HG02759 (cell line): ENCODE data around the gene PMF1.
"Not testable (repeated sequence)": the region's sequence is repeated elsewhere in the genome, so short reads cannot be mapped to it uniquely, and the experiment has no call there.

Experiments used
- ATAC-seq: cut with Tn5 transposase; IDR thresholded peaks from one replicate; pipeline ENCODE4 v1.9.1; 2021; ENCODE audit warnings: mild to moderate bottlenecking, moderate library complexity; ENCODE audit not compliant: unreplicated experiment

The PMF1 gene

DNA sequence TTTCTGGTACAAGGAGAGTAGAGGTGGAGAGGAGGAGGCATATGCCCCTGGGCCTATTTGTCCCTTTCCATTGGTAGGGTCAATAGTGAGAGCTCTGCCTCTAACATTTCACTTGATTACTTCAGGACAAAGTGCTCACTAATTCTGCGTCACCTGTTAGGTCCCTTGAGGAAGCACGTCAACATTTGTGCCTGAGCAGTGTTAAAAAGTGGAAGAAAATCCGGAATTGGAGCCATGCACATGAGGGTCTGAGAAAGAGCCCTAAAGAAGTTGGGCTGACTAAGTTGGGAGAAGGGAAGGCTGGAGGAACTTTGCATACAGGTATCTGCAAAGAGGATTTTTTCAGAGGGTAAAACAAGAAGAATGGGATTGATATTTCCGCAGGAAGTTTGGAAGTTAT lies 17.0 kb upstream of the PMF1 start:
- ATAC-seq = no peak

DNA sequence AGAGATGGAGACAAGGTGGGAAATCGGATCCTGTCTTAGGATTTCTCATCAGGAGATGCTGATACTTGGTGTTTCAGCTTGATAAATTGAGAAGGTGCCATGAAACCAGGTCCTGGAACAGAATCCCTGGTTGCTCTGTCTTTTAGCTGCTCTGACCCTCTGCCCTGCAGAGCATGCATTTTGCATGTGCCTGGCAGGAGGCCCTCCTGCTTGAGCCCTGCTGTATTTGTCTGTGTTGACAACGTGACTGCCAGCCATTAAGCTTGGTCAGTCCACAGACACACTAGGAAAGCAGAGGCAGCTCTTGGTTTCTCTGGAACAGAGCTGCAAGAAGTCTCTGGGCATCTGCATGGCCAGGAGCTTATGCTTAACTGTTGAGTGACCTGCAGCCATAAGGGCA lies 16.4 kb upstream of the PMF1 start:
- no peak for ATAC-seq

DNA sequence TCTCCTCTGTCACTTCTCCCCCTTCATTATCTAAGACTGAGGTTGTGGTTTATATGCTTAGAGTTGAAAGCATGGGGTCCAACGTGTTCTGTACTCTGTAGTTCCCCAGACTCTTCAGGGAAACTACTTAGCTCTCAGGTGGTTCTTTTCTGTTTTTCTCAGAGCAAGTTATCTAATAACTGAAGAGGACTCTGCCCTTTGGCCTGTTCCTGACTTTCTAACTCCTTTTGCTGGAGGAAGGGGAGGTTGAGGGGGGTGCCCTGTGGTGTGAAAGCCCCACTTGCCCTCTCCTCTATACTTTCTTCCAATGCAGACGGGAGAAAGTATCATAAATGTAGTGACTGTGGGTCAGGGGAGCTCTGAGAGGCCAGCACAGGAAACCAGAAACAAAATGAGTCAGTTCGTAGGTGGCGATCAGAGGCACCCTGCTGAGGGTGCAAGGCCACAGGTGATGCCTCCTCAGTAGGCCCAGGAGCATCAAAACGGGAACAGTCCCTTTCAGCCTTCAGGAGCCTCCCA lies 13.9 kb upstream of the PMF1 start:
- no peak for ATAC-seq

DNA sequence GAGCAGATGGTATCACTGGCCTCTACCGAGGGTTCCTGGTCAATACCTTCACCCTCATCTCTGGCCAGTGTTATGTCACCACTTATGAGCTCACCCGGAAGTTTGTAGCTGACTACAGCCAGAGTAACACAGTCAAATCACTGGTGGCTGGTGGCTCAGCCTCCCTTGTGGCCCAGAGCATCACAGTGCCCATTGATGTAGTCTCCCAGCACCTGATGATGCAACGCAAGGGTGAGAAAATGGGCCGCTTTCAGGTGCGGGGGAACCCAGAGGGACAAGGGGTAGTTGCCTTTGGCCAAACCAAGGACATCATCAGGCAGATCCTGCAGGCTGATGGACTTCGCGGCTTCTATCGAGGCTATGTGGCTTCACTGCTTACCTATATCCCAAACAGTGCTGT lies 12.8 kb upstream of the PMF1 start:
- no peak for ATAC-seq

DNA sequence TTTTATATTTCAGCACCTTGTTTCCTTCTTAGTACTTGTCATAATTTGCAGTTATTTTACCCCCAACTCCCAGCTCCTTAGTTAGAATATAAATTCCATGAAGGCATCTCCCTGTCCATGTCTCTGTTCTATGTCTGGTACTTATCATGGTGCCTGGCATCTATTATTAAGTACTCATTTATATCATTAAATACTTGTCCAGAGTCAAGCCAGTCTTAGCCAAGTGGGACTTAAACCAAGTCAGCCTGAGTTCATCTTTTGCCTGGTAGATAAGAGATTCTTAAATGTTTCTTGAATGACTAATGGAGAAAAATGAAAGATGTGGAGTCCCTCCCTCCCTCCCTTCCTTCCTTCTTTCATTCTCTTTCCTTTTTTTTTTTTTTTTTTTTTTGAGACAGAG lies 9.5 kb upstream of the PMF1 start:
- no peak for ATAC-seq

DNA sequence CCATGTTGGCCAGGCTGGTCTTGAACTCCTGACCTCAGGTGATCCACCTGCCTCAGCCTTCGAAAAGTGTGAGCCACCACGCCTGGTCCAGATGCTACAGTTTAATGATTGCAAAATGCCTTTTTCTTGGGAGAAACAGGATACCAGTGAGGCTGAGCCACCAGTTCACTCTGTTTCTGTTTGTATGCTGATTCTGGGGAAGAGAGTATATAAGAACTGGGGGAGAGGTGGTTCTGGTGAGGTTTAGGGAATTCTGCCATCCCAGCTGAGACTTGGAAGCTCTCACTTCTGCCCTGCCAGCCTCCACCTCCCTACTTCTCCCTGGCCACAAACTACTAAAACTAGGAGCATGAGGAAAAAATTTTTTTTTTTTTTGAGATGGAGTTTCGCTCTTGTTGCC lies 8.1 kb upstream of the PMF1 start:
- no peak for ATAC-seq

DNA sequence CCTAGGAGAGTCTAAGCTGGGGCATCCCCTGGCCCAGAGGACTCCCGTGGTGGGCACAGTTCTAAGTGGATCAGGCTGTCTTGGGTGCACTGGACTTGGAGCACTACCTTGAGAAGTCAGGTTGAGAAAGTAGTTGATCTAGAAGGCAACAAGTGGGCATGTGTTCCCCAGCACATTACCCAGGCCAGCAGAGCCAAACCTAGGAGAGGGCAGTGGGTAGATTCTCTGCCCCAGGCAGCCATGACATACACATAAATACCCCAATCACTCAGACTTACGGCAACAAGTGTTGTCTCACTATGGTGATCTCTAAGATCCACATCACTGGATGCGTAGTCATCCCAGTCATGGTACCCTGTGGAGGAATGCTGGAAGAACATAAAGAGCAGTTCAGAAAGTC lies 1.6 kb upstream of the PMF1 start:
- no peak for ATAC-seq

DNA sequence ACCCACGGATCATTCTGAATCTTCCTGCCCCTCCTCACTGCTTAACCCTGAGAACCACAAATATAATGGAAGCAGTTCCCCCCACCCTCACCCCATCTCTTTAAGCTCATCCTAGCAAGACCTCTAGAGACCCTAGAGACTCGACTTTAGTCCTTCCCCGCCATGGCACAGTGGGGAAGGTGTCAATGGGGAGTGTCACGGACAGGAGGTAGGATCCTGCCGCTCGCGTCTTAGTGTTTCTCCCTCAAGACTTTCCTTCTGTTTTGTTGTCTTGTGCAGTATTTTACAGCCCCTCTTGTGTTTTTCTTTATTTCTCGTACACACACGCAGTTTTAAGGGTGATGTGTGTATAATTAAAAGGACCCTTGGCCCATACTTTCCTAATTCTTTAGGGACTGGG lies 677 bp upstream of the PMF1 start:
- ATAC-seq = no peak

DNA sequence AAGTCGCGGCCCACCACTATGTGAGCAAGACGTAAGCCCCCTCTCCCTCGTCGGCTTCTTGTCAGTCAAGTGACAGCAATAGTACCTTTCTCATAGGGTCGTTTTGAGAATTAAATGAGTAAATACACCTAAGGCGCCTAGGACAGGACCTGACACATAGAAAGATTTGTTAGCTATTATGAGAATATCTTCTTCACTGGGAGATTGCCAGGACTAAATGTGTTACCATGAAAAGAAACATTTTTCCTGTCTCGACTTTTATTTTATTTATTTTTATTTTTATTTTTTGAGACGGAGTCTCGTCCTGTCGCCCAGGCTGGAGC lies 798 bp downstream of the PMF1 start:
- ATAC-seq = no peak

DNA sequence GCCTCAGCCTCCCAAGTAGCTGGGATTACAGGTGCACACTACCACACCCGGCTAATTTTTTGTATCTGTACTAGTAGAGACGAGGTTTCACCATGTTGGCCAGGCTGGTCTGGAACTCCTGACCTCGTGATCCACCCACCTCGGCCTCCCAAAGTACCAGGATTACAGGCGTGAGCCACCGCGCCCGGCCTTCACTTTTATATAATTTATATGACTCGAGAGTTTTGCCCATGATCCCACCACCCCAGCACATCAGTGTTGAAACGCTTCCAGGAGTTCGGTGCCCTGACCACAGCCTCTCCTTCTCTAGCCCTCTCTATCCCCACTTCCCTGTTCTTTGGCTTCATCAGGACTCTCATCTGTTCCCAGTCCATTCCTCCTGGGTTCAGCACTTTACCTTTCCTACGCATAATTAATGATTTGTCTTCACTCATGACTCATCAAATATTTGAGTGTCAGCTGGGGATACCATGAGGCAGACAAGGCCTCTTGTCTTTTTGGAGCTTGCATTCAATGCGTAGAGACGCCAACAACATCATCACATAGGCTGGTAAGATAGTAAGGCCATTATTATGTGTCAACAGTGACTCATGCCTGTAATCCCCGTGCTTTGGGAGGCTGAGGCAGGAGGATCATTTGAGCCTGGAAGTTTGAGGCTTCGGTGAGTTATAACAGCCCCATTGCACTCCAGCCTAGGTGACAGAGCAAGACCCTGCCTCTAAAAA lies 1.4 kb downstream of the PMF1 start:
- ATAC-seq = no peak

DNA sequence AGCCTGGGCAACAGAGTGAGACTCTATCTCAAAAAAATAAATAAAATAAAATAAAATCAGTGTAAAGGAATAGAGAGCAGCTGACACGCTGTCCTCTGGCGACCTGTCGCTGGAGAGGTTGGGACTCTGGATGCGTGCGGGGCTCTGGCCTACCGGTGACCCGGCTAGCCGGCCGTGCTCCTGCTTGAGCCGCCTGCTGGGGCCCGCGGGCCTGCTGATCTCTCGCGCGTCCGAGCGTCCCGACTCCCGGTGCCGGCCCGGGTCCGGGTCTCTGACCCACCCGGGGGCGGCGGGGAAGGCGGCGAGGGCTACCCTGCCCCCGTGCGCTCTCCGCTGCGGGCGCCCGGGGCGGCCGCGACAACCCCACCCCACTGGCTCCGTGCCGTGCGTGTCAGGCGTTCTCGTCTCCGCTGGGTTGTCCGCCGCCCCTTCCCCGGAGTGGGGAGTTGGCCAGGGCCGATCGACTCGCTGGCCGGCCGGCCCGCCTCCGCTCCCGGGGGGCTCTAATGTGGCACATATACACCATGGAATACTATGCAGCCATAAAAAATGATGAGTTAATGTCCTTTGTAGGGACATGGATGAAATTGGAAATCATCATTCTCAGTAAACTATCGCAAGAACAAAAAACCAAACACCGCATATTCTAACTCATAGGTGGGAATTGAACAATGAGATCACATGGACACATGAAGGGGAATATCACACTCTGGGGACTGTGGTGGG lies 3.7 kb downstream of the PMF1 start:
- not testable (repeated sequence) for ATAC-seq

DNA sequence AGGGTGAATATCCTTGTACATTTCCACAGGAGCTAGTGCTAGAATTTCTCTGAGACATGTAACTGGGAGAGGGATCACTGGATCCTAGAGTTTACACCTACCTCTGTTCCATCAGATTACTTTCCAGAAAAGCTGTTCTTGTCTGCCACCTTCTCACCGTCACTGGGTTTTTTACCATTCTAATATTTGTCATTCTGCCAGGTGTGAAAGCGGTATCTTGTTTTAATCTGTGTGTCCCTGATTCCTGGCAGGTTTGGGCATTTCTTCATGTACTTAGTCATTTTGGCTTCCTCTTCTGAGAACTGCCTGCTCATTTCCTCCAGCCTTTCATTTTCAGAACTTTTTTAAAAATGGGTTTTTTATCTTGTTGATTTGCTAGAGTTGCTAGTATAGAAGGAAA lies 5.1 kb downstream of the PMF1 start:
- ATAC-seq = no peak

DNA sequence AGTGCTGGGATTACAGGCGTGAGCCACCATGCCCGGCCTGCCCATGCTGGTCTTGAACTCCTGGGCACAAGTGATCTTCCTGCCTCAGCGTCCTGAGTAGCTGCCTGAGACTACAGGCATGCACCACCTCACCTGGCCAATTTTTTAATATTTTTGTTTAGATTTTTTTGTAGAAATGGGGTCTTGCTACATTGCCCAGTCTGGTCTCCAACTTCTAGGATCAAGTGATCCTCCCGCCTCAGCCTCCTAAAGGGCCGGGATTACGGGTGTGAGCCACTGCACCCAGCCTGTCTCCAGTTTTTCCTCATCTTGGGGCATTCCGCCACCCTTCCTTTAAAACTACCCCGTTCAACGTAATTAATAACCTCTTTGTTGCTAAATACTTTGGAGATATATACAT lies 7.4 kb downstream of the PMF1 start:
- no peak for ATAC-seq

DNA sequence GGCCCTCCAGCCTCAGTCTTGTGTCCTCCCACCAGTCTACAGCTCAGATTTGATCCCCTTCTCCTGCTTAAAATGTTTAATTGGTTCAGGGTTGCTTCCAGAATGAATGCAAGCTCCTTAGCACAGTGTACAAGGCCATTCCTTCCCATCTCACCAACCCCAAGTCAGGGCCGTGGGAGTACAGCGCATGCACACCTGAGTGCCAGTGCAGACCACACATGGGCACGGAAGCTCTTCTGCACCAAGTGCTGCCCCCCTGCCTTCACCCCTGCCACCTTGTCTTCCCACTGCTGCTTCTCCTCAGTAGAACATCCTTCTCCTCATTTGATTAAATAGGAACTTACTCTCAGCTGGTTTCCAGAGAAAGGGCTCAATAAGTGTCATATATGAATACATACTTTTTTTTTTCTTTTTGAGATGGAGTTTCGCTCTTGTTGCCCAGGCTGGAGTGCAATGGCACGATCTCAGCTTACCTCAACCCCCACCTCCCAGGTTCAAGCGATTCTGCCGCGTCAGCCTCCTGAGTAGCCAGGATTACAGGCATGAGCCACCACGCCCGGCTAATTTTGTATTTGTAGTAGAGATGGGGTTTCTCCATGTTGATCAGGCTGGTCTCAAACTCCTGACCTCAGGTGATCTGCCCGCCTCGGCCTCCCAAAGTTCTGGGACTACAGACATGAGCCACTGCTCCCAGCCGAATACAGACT lies 9.3 kb downstream of the PMF1 start:
- ATAC-seq = no peak

DNA sequence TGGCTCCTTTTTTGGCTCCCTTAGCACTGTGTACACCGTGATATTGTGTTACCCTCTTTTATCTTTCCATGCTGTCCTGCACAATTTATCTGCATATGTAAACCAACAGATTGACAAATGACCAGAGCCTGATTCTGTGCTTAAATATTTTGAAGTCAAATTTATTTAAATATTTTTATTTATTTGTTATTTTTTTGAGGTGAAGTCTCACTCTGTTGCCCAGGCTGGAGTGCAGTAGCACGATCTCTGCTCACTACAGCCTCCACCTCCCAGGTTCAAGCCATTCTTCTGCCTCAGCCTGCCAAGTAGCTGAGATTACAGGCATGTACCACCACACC lies 12.8 kb downstream of the PMF1 start:
- no peak for ATAC-seq

DNA sequence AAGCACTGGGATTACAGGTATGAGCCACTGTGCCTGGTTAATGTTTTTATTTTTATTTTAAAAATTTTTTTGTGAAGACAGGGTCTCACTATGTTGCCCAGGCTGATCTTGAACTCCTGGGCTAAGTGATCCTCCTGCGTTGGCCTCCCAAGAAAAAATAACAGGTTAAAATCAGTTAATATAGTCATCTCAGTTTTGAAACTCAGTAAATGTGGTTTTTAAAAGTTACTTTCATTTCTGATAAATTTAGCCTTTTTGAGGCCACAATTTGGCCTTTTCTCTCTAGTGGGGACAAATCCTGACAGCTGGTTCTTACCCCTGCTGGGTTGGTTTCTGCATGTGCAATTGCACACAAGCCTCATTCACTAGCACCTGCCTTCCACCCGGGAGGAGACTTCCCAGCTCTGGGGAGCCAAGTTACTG lies 13.3 kb downstream of the PMF1 start:
- ATAC-seq = peak; percentile 69

DNA sequence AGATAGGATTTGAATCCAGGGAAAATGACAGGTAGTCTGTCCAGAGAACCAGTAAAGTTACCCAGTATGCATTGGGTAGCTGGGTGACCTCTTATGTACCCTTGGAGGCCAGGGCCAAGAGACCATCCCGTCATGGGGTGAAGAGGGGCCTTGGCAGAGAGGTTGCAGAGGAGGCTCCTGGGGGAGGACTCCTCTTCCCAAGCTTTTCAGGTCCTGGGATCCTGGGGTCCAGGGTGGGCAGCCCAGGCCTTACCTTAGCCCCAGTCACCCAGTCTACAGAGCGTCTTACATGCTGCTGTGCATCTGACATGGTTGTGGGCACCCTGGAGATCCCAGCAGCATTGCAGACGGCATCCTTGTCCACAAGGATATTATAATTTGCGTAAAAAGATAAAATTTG lies 14.0 kb downstream of the PMF1 start:
- no peak for ATAC-seq

DNA sequence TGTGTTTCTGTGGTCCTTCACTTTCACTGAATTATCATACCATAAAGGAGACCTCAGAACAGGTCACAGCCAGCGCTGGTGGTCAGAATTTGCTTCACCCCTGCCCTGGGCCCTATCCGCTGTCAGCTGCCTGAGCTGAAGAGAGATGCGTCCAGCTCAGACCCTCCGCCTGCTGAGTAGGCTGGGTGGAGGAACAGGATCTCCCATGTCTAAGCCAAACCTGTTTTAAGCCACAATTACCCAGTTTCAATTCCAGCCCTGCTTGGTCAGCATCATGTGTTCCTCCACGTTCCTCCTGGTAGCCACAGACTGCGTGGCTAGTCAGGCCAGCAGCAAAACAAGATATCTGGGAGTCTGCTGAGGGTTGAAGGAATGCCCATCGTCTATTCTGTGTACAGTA lies 15.7 kb downstream of the PMF1 start:
- ATAC-seq = no peak

DNA sequence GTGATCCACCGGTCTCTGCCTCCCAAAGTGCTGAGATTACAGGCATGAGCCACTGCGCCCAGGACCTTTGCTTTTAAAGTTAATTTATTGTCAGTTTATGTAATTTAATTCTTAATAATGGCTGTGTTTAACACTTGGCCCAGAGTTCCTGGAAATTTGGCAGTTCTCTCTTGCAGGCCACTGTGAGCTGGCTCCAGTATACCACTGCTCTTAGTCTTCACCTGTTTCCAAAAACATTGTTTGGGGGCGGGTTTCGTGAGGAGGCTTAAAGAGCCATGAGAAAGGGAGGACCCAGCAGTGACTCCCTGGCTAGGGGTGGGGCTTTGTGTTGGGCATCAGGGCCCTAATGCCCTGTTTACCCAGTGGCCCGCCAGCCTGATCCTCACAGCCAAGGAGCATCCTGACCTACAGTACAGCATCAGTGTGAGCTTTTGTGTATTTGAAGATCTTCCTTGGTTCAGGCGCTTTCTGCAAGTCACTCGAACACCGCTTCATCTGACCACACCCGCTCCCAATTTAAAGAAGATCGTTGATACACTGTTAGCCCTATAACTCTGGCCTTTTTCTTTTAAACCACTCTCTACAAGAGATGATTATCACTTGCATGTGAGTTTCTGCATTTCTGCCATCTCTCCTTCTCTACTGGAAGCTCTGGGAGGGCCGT lies 17.1 kb downstream of the PMF1 start:
- no peak for ATAC-seq

DNA sequence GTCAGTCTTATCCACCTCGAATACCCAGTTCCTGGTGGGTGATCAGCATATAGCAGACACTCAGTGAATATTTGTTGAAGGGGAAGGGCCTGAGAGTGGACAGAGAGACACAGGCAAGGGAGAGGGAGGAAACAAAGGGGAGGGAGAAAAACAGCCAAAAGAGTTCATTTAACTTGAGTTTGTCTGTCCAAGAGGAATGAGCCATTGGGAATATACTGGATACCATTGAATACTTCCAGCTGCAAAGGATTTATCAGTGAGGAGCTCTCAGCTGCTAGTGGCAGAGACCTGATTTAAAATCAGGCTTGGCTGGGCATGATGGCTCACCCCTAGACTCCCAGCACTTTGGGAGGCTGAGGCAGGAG lies 17.6 kb downstream of the PMF1 start:
- no peak for ATAC-seq

DNA sequence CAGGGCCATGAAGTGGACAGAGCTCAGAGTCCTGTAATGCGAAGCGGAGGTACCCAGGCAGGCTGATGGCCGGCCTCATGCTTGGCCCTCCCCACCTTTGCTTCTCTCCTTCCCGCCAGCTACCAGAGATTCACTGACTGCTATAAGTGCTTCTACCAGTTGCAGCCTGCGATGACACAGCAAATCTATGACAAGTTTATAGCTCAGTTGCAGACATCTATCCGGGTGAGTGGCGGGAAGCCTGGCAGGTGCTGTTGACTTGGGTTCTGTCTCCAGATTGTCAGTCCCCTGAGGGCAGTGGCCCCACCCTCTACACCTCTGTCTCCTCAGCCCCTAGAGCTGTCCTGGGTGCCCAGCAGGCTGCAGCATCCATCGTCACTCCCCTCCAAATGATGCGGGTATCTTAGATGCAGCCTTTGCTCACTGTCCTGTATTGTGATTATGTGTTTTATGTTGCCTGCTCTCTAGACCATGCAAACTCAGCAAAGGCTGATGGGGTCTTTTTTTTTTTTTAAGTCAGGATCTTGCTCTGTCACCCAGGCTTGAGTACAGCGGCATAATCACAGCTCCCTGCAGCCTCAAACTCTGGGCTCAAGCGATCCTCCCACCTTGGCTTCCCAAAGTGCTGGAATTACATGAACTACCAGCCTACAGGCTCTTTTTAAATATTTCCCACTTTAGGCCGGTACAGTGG lies 19.5 kb downstream of the PMF1 start:
- no peak for ATAC-seq
